Bronchial epithelial cell (primary cell): ENCODE measurements around the gene WLS. TPM values are rescaled to one million over a fixed set of nuclear protein-coding genes. Genes with fewer than 3 reads are reported as not detected.
A peak's percentile ranks its signal among the peaks of the same experiment; 100 is the strongest.

ENCODE experiments used
- DNase-seq: peaks from one replicate; pipeline ENCODE4 v3.0.0-alpha.2; 2010; ENCODE audit warnings: low read depth
- FAIRE-seq: peaks from 2 replicates; lab custom pipeline; 2011; peaks lifted over from hg19 to GRCh38; lab: Jason Lieb, UNC
- H3K27me3 ChIP-seq: 2 replicates; pipeline ENCODE4 v1.5.1; 2011; ENCODE audit warnings: low read length; ENCODE audit not compliant: control insufficient read depth, insufficient read depth
- H3K36me3 ChIP-seq: 2 replicates; pipeline ENCODE4 v1.5.1; 2011; ENCODE audit warnings: low read length; ENCODE audit not compliant: control insufficient read depth, insufficient read depth
- H3K4me3 ChIP-seq: 2 replicates; pipeline ENCODE4 v1.5.1; 2011; ENCODE audit warnings: mild to moderate bottlenecking, low read depth, low read length, control low read depth
- CTCF ChIP-seq: IDR thresholded peaks from 2 replicates; pipeline ENCODE4 v1.5.1; 2011; ENCODE audit warnings: mild to moderate bottlenecking, moderate library complexity, low read length, control low read depth, inconsistent platforms; ENCODE audit not compliant: insufficient read depth, severe bottlenecking
- total RNA-seq: library from RNA; depleted of rRNA; stranded (reverse); fragments of >200 nt; gene quantifications from 2 replicates; pipeline ENCODE4 v1.2.1, GENCODE V29; 2014

WLS gene
- total RNA-seq, 1 donor from 2014 or later, result 39.8 TPM

- DNase-seq (no peak), FAIRE-seq (no peak)
- no peaks in the 10 kb centered on the region for H3K27me3 ChIP-seq
- H3K4me3 ChIP-seq, result no peak overlapping the region
- no peaks in the 10 kb centered on the region for H3K36me3 ChIP-seq
- no peak for TF ChIP-seq CTCF
Measured at GRCh38 chr1:68211761-68212380, 20.5 kb downstream of the WLS start.

GRCh38 chr1:68210829-68211228 is 21.5 kb downstream of the WLS start:
- FAIRE-seq, result no peak
- H3K4me3 ChIP-seq, result no peak overlapping the region
- no peak for TF ChIP-seq CTCF
- no peaks in the 10 kb centered on the region for H3K27me3 ChIP-seq
- no peaks in the 10 kb centered on the region for H3K36me3 ChIP-seq
- no peak for DNase-seq

- TF ChIP-seq CTCF, result no peak
- FAIRE-seq (no peak), DNase-seq (no peak)
- Histone ChIP-seq H3K27me3 (no peaks in the 10 kb centered on the region), H3K4me3 (no peak overlapping the region), H3K36me3 (no peaks in the 10 kb centered on the region)
Measured at GRCh38 chr1:68210027-68210426, 22.3 kb downstream of the WLS start.

- H3K4me3 ChIP-seq, result no peak overlapping the region
- H3K36me3 ChIP-seq, result no peaks in the 10 kb centered on the region
- TF ChIP-seq CTCF, result no peak
- DNase-seq, result peak; percentile 66
- no peaks in the 10 kb centered on the region for H3K27me3 ChIP-seq
- FAIRE-seq, result no peak
Measured at GRCh38 chr1:68206848-68207689, 25.3 kb downstream of the WLS start.

- Histone ChIP-seq H3K27me3 (no peaks in the 10 kb centered on the region), H3K4me3 (no peak overlapping the region), H3K36me3 (no peaks in the 10 kb centered on the region)
- DNase-seq (no peak), FAIRE-seq (no peak)
- TF ChIP-seq CTCF, result no peak
Measured at GRCh38 chr1:68205794-68206358, 26.4 kb downstream of the WLS start.
